ENCODE measurements around the gene COL8A1. TPM values are rescaled to one million over a fixed set of nuclear protein-coding genes. Genes with fewer than 3 reads are reported as not detected.
A peak's percentile ranks its signal among the peaks of the same experiment; 100 is the strongest.

COL8A1 gene
- total and polyA plus RNA-seq, 9 of the 15 experiments (the other 6 are each of a cell fraction or from before 2014, with no cell fraction given), result 0.07 TPM; not detected in 8

DNA sequence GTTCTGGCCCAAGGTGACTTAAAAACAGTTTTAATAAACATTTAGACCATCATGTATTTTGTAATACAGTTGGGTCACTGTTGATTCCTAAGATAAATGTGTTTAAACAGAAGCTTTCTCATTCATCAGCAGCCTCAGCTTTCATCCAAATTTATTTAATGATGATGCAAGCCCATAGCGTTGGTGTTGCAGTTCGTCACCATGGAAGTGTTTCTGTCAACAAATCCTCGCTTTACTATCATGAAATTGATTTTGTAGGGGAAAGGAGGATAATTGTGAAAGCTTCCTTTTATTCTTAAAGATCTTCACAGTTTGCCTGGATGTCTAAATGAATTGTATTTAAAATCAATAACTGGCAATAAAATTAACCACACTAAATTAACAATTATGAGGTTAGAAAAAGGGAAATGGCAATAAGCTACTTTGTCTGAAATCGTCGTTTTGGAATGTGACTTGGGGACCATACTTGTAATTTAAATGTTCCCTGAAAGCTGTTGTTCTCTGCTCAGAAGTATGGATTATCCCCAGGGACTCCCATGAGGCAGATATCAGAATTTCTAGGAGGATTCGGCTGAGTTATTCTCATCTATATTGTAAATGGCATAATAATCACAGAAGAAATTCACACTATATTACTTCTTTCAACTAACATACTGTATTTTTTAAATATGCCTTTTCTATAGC lies 208.2 kb downstream of the COL8A1 start:
- no TSS peak for BruUV-seq (replicated peaks)
- TF ChIP-seq SMAD4 (CRISPR knock-in tag; conservative IDR thresholded peaks at IDR 0.05) (no peak), RFX1 (IDR thresholded peaks at IDR 0.05) (peak; percentile 36; the same call in 1 of the 2 replicates), ZBTB33 (CRISPR knock-in tag; IDR thresholded peaks at IDR 0.05) (no peak), SMARCA4 (IDR thresholded peaks at IDR 0.05) (no peak), CEBPG (CRISPR knock-in tag; IDR thresholded peaks at IDR 0.05) (peak; percentile 37; the same call in 1 of the 2 replicates), CEBPG (tag; conservative IDR thresholded peaks at IDR 0.05 in 1 of 2, IDR thresholded peaks at IDR 0.05 in 1 of 2) (peak; percentile 54 to 75), STAG1 (CRISPR knock-in tag; IDR thresholded peaks at IDR 0.05; ENCODE audit: borderline replicate concordance) (no peak), ZNF134 (CRISPR knock-in tag; conservative IDR thresholded peaks at IDR 0.05) (no peak), ZBTB8A (IDR thresholded peaks at IDR 0.05; ENCODE audit: partially characterized antibody) (no peak), MAFF (IDR thresholded peaks at IDR 0.05; ENCODE audit: low read length) (no peak), NFIC (IDR thresholded peaks at IDR 0.05) (no peak), FOXJ2 (tag; IDR thresholded peaks at IDR 0.05) (peak; percentile 91), EZH2 (IDR thresholded peaks at IDR 0.05; ENCODE audit: borderline replicate concordance, low read depth, low read length) (no peak), TCF7 (IDR thresholded peaks at IDR 0.05; ENCODE audit: borderline replicate concordance) (no peak)
- TF ChIP-seq, protein P1, sequence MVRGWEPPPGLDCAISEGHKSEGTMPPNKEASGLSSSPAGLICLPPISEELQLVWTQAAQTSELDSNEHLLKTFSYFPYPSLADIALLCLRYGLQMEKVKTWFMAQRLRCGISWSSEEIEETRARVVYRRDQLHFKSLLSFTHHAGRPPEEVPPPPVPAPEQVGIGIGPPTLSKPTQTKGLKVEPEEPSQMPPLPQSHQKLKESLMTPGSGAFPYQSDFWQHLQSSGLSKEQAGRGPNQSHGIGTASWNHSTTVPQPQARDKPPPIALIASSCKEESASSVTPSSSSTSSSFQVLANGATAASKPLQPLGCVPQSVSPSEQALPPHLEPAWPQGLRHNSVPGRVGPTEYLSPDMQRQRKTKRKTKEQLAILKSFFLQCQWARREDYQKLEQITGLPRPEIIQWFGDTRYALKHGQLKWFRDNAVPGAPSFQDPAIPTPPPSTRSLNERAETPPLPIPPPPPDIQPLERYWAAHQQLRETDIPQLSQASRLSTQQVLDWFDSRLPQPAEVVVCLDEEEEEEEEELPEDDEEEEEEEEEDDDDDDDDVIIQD (CRISPR knock-in tag; IDR thresholded peaks at IDR 0.05), result no peak
- TF ChIP-seq, protein P2, sequence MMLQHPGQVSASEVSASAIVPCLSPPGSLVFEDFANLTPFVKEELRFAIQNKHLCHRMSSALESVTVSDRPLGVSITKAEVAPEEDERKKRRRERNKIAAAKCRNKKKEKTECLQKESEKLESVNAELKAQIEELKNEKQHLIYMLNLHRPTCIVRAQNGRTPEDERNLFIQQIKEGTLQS (IDR thresholded peaks at IDR 0.05), result peak; percentile 86
- TF ChIP-seq, protein P2 (CRISPR knock-in tag; conservative IDR thresholded peaks at IDR 0.05), result no peak

More for the DNA sequence above, 208.2 kb downstream of the COL8A1 start:
- Histone ChIP-seq H2AFZ (ENCODE audit: low read depth, low read length) (no peak overlapping the region), H4K20me1 (replicated peaks; ENCODE audit: control insufficient read depth, insufficient read depth, low read length) (0 out of 2 replicates have a peak, but pooled peaks cover 4% of the 10 kb centered on the region), H3K9me3 (replicated peaks; ENCODE audit: control insufficient read depth, insufficient read depth, low read depth, low read length) (no peaks in the 10 kb centered on the region), H3K27me3 (ENCODE audit: control insufficient read depth in 2 of 2, insufficient read depth in 2 of 2, low read length in 2 of 2) (no peaks in the 10 kb centered on the region), H3K4me1 (replicated peaks in 1 of 2; ENCODE audit: control insufficient read depth in 2 of 2, insufficient read depth in 2 of 2, low read length in 2 of 2) (peaks cover 0 to 7% of the 10 kb centered on the region in 2 experiments; a peak in 1 of 5 replicates), H3K9me1 (ENCODE audit: control insufficient read depth, insufficient read depth, low read length) (no peaks in the 10 kb centered on the region), H3K4me3 (no peak overlapping the region), H3K4me2 (ENCODE audit: insufficient read depth, low read length) (no peak overlapping the region), H3K9ac (ENCODE audit: insufficient read depth in 1 of 2, low read depth in 2 of 2, low read length in 2 of 2) (no peak overlapping the region), H3K36me3 (ENCODE audit: control insufficient read depth, insufficient read depth, low read length) (no peaks in the 10 kb centered on the region), H3K79me2 (ENCODE audit: control insufficient read depth, insufficient read depth, low read length) (peaks cover 71% of the 10 kb centered on the region), H3K27ac (ENCODE audit: extremely low read depth, low read depth, low read length) (no peak overlapping the region)
- no peak for FAIRE-seq
- ATAC-seq, result no peak
- CTCF ChIA-PET (ENCODE audit: low intra/inter-chr PET ratio), result no interaction called here
- in situ Hi-C loops (cut with MboI), result loop anchor here (25.0 kb wide), 2 partner anchors 216 to 766 kb away; partner anchors contain the start of gene ADGRG7
- POLR2A ChIA-PET, result interaction anchor here (0.7 kb wide), 1 partner anchor 25 kb away, joined by 3 read pairs; no protein-coding TSS in a partner anchor
- intact Hi-C loops (cut with micrococcal nuclease), result loop anchor here (10.0 kb wide), 1 partner anchor 158 kb away; no protein-coding TSS in a partner anchor
- DNase-seq (ENCODE audit: extremely low read depth in 1 of 4, low spot score in 3 of 4), result no peak
- 73% methylated on average over 6 of the region's 6 CpGs for WGBS (ENCODE audit: insufficient coverage, low coverage, missing lambda C conversion rate)
